SW 1271 (cell line): ENCODE results near the gene PPP1R9B.
A peak's percentile ranks its signal among the peaks of the same experiment; 100 is the strongest.

Experiments used
- DNase-seq, 2 experiments: peaks; one replicate each; lab custom pipeline; 2025; lab: John Stamatoyannopoulos, UW

Gene PPP1R9B

GRCh38 chr17:50103941-50104340 is 46.5 kb downstream of the PPP1R9B start:
- no peak for DNase-seq

GRCh38 chr17:50103252-50103651 is 47.2 kb downstream of the PPP1R9B start:
- DNase-seq, result no peak

- DNase-seq, result no peak
These were observed 48.1 kb downstream of the PPP1R9B start for GRCh38 chr17:50102164-50102991.

GRCh38 chr17:50101346-50102163 is 48.9 kb downstream of the PPP1R9B start:
- no peak for DNase-seq

DNA sequence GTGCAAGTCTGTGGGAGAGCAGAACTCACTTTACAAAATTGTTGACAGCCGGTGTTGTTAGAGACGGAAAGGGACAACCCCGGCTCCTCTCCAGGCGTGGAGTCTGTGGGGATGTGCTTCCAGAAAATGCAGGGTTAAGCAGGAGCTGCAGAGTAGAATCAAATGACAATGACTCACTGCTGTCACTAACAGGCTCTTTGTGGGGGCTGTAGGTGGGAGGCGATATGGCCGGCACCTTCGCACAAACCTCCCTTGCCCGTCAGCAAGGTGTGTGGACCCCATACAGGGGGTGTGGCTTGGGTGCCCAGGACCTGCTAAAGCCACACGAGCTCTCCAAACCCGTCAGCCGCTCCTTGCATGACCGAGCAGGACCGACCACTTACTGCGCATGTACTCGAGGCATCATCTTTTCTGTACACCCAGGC is 49.5 kb downstream of the PPP1R9B start:
- DNase-seq, result no peak

DNA sequence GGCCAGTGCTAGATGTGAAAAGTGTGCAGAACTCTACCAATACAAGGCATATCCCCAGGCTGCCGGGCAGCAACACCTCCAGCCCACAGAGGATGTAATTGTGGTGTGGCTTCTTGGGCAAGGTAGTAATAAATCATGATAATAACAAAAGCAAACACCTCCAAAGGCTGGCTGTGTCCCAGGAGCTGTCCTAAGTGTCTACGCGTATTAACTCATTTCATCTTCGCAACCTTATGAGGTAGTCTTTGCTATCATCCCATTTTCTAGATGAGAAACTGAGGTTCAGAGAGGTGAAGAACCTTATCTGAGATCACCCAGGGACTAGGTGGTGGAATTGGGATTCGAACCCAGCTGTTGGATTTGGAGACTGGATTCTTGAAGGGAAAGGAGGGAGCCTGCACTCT is 50.0 kb downstream of the PPP1R9B start:
- DNase-seq, result no peak

GRCh38 chr17:50099003-50099402 is 51.5 kb downstream of the PPP1R9B start:
- DNase-seq, result no peak

GRCh38 chr17:50098583-50098982 is 51.9 kb downstream of the PPP1R9B start:
- no peak for DNase-seq

- no peak for DNase-seq
These were observed 52.6 kb downstream of the PPP1R9B start for GRCh38 chr17:50097926-50098325.

- no peak for DNase-seq
These were observed 53.0 kb downstream of the PPP1R9B start for GRCh38 chr17:50097455-50097854.

GRCh38 chr17:50096758-50097157 is 53.7 kb downstream of the PPP1R9B start:
- no peak for DNase-seq

GRCh38 chr17:50096092-50096491 is 54.4 kb downstream of the PPP1R9B start:
- DNase-seq, result no peak

DNA sequence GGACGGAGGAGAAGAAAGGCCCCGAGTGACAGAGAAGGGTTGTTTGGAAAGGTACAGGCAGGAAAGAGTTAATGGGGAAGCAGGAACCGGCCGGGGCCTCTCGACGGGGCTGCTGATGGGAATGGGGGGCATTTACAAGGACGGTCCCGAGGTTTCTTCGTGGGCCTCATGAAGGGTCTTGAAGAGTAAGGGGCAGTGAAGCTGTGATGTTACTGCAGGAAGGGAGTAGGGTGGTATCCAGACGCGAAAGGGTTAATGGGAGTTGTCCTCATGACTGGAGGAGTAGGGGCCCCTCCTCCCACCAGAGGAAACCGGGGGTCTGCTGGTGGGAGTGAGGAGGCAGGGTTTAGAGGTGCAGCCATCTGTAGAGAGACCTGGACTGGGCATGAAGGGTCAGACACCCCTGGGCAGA is 54.8 kb downstream of the PPP1R9B start:
- no peak for DNase-seq

- peak; percentile 76 to 88 for DNase-seq
These were observed 55.5 kb downstream of the PPP1R9B start, which contains the start of gene PDK2 for GRCh38 chr17:50094753-50095619. TSS of gene PDK2 (plus strand) at chr17:50095351. CDS start at chr17:50095436, 85 bp downstream.

DNA sequence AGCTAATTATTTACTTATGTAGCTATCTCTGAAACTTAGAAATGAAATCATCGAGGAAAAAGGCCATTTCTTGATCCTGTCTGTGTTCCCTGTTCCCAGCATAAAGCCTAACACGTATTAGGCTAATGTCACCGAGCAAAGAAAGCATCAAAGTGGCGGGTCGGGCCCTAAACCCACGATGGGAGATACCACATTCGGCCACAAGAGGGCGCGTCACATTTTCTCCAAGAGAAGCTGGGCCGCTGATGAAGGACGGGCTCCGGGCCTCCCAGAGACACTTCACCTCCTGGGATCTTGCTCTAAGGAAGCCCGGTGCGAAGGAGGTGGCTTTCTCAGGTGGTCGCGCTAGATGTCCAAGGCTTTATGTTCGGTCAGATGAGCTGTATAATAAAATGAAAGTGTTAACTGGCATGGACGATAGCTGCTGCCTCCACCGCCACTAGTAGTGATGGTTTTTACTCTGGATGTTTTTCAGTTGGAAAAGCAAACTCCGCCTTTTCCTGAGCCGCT is 56.2 kb downstream of the PPP1R9B start:
- peak; percentile 66 to 77 for DNase-seq

DNA sequence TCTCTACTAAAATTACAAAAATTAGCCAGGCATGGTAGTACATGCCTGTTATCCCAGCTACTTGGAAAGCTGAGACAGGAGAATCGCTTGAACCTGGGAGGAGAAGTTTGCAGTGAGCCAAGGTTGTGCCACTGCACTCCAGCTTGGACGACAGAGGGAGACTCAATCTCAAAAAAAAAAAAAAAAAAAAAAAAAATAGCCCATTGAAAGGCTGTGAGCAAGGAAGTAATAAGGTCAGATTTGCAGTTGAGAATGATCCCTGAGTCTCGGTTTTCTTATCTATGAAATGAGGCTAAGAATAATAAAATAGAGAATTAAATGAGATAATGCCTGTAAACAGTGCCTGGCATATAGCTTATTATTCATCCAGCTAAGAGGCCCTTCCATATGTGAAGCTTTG is 56.7 kb downstream of the PPP1R9B start:
- no peak for DNase-seq

DNA sequence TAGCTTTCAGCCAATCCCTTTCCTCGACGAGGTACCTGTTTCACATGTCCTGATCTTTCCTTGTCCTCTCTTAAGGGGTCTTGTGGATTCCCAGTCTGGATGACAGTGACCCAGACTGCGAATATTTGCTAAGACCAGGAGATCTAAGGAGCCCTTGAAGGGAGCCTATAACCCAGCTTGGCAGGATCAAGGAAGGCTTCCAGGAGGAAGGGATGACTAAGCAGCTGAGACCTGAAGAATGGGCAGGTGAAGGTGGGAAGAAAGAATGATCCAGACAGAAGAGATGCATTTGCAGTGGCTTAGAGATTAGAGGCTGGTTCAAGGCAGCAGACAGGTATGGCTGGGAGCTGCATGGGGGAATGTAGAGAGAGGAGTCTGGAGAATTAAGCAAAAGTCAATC is 57.2 kb downstream of the PPP1R9B start:
- DNase-seq, result no peak

GRCh38 chr17:50091918-50092285 is 58.6 kb downstream of the PPP1R9B start:
- no peak for DNase-seq

DNA sequence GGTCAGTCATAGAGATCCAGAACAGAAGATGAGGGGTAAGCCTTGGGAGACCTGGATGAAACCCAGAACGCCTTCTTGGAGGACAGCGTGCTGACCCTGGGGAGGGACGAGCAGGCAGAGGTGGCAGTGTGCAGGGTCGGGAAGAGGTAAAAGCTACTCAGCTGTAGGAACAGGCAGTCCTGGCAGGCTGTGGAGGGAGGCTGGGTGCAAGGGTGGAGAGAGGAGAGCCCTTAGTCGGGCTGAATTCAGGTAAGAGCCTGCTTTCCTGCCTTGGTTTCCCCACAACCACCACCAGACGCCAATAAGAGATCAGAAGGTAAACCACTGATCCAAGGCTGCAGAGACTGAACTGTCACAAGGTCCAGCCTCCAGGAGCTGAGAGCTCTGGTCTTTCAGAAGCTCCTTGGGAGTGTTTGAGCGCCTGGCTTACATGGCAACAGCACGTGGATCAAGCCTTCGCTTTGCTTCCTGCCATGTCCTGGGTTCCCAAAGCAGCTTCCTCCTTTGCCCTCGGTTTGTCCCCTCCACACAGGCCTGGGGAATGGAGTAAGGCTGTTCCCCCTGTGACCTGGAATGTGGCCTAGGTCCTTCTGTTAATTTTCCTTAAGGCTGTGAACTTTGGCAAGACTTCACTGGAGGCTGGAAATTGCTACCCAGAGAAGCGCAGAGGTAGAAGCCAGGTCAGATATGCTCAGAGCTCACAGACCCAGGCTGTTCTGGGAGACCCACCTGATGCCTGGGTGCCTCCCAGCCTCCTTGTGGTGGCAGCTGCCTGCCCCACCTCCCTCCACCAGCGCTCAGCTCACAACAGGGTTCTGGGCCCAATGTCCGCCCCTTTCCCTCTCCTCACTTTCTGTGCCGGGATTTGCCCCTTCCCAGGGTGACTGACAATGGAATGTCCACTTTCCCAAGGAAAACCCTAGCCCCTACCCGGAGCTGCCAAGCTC is 59.2 kb downstream of the PPP1R9B start:
- no peak for DNase-seq

GRCh38 chr17:50090071-50090470 is 60.4 kb downstream of the PPP1R9B start:
- no peak for DNase-seq
